Measurements from ENCODE around the gene ADCY1.

Gene ADCY1

GRCh38 chr7:45662540-45663166 lies 88.5 kb downstream of the ADCY1 start:
- no peak for DNase-seq
- no peak for TF ChIP-seq CTCF (IDR thresholded peaks at IDR 0.05; ENCODE audit: low read depth, low read length, missing control alignments)
- H3K27me3 ChIP-seq (replicated peaks) = no peaks in the 10 kb centered on the region
- no peak overlapping the region for H3K27ac ChIP-seq
- H3K36me3 ChIP-seq (replicated peaks) = no peaks in the 10 kb centered on the region
- no peak overlapping the region for H3K4me3 ChIP-seq (ENCODE audit: low read depth, low read length)
- in situ Hi-C loops (cut with HindIII; ENCODE audit: low pct_ligation_motif_present, low sequenced_read_pairs) = no loop called here

- DNase-seq = peak; percentile 7
- peak; percentile 87 for TF ChIP-seq CTCF (IDR thresholded peaks at IDR 0.05; ENCODE audit: low read depth, low read length, missing control alignments)
- H3K27me3 ChIP-seq (replicated peaks) = no peaks in the 10 kb centered on the region
- H3K27ac ChIP-seq = no peak overlapping the region
- no peaks in the 10 kb centered on the region for H3K36me3 ChIP-seq (replicated peaks)
- H3K4me3 ChIP-seq (ENCODE audit: low read depth, low read length) = no peak overlapping the region
- in situ Hi-C loops (cut with HindIII; ENCODE audit: low pct_ligation_motif_present, low sequenced_read_pairs) = no loop called here
Observed at GRCh38 chr7:45663167-45663921, 89.2 kb downstream of the ADCY1 start.

GRCh38 chr7:45663965-45664633 lies 89.9 kb downstream of the ADCY1 start:
- no peaks in the 10 kb centered on the region for H3K36me3 ChIP-seq (replicated peaks)
- no peaks in the 10 kb centered on the region for H3K27me3 ChIP-seq (replicated peaks)
- H3K27ac ChIP-seq = no peak overlapping the region
- no peak for TF ChIP-seq CTCF (IDR thresholded peaks at IDR 0.05; ENCODE audit: low read depth, low read length, missing control alignments)
- H3K4me3 ChIP-seq (ENCODE audit: low read depth, low read length) = no peak overlapping the region
- DNase-seq = no peak
- in situ Hi-C loops (cut with HindIII; ENCODE audit: low pct_ligation_motif_present, low sequenced_read_pairs) = no loop called here

GRCh38 chr7:45665172-45665571 lies 91.0 kb downstream of the ADCY1 start:
- TF ChIP-seq CTCF (IDR thresholded peaks at IDR 0.05; ENCODE audit: low read depth, low read length, missing control alignments) = no peak
- in situ Hi-C loops (cut with HindIII; ENCODE audit: low pct_ligation_motif_present, low sequenced_read_pairs) = no loop called here
- Histone ChIP-seq H3K4me3 (ENCODE audit: low read depth, low read length) (no peak overlapping the region), H3K27ac (no peak overlapping the region), H3K36me3 (replicated peaks) (no peaks in the 10 kb centered on the region), H3K27me3 (replicated peaks) (no peaks in the 10 kb centered on the region)
- DNase-seq = no peak

- Histone ChIP-seq H3K36me3 (replicated peaks) (no peaks in the 10 kb centered on the region), H3K4me3 (ENCODE audit: low read depth, low read length) (no peak overlapping the region), H3K27me3 (replicated peaks) (no peaks in the 10 kb centered on the region), H3K27ac (no peak overlapping the region)
- DNase-seq = no peak
- in situ Hi-C loops (cut with HindIII; ENCODE audit: low pct_ligation_motif_present, low sequenced_read_pairs) = no loop called here
- TF ChIP-seq CTCF (IDR thresholded peaks at IDR 0.05; ENCODE audit: low read depth, low read length, missing control alignments) = no peak
Observed at GRCh38 chr7:45670227-45670626, 96.1 kb downstream of the ADCY1 start.
